UCSD-AML1 (cell line): ENCODE measurements around the gene WDR72.
"Not testable (repeated sequence)": the region's sequence is repeated elsewhere in the genome, so short reads cannot be mapped to it uniquely, and the experiment has no call there.

Source experiments
- DNase-seq: peaks from one replicate; lab custom pipeline; 2025; ENCODE audit not compliant: unreplicated experiment; lab: John Stamatoyannopoulos, UW

The WDR72 gene

GRCh38 chr15:53759411-53759931, at the start of gene WDR72:
Gene WDR72 (minus strand): TSS chr15:53759663. CDS start chr15:53733149, 26,514 bp downstream.
- DNase-seq, result no peak

- DNase-seq, result no peak
These were observed 48.7 kb upstream of the WDR72 start for GRCh38 chr15:53808058-53808706.

GRCh38 chr15:53807501-53807900, 48.0 kb upstream of the WDR72 start:
- no peak for DNase-seq

- DNase-seq, result no peak
These were observed 43.2 kb upstream of the WDR72 start for GRCh38 chr15:53802672-53803071.

- DNase-seq, result no peak
These were observed 32.1 kb upstream of the WDR72 start for GRCh38 chr15:53791581-53791980.

GRCh38 chr15:53789654-53790375, 30.4 kb upstream of the WDR72 start:
- DNase-seq, result no peak

GRCh38 chr15:53786401-53786800, 26.9 kb upstream of the WDR72 start:
- no peak for DNase-seq

- not testable (repeated sequence) for DNase-seq
These were observed 25.8 kb upstream of the WDR72 start for GRCh38 chr15:53785241-53785640.

GRCh38 chr15:53762916-53763315, 3.5 kb upstream of the WDR72 start:
- no peak for DNase-seq

- DNase-seq, result no peak
These were observed 1.1 kb downstream of the WDR72 start for GRCh38 chr15:53758412-53758811.

GRCh38 chr15:53757906-53758305, 1.6 kb downstream of the WDR72 start:
- DNase-seq, result no peak

- DNase-seq, result no peak
These were observed 5.7 kb downstream of the WDR72 start for GRCh38 chr15:53753813-53754212.

GRCh38 chr15:53752406-53752805, 7.1 kb downstream of the WDR72 start:
- no peak for DNase-seq

- no peak for DNase-seq
These were observed 11.9 kb downstream of the WDR72 start for GRCh38 chr15:53747501-53748068.

GRCh38 chr15:53746101-53746500, 13.4 kb downstream of the WDR72 start:
- DNase-seq, result no peak

- DNase-seq, result no peak
These were observed 19.8 kb downstream of the WDR72 start for GRCh38 chr15:53739651-53740050.

GRCh38 chr15:53739187-53739586, 20.3 kb downstream of the WDR72 start:
- no peak for DNase-seq

- DNase-seq, result no peak
These were observed 38.0 kb downstream of the WDR72 start for GRCh38 chr15:53721334-53722087.

- no peak for DNase-seq
These were observed 42.3 kb downstream of the WDR72 start for GRCh38 chr15:53716909-53717876.

- DNase-seq, result no peak
These were observed 46.2 kb downstream of the WDR72 start for GRCh38 chr15:53713218-53713617.
